HEK293 (cell line): ENCODE results near the gene ISG20L2.
A peak's percentile ranks its signal among the peaks of the same experiment; 100 is the strongest.

Source experiments
- GLI4 ChIP-seq: fragments of 450-650 bp; formaldehyde crosslinking; IDR thresholded peaks from 2 replicates; pipeline ENCODE4 v1.5.1; 2016; ENCODE audit warnings: missing biosample characterization, missing genetic modification characterization
- KLF17 ChIP-seq: fragments of 450-650 bp; formaldehyde crosslinking; IDR thresholded peaks from 2 replicates; pipeline ENCODE4 v1.5.1; 2016; ENCODE audit warnings: missing biosample characterization, missing genetic modification characterization
- KLF8 ChIP-seq: fragments of 450-650 bp; formaldehyde crosslinking; IDR thresholded peaks from 2 replicates; pipeline ENCODE4 v1.5.1; 2016; ENCODE audit warnings: missing biosample characterization, missing genetic modification characterization
- MEIS1 ChIP-seq: sonication (generic); formaldehyde crosslinking; IDR thresholded peaks from 2 replicates; pipeline ENCODE4 v1.8.1; 2022; ENCODE audit warnings: missing genetic modification reagents, mild to moderate bottlenecking, borderline replicate concordance
- PRDM10 ChIP-seq: fragments of 450-650 bp; formaldehyde crosslinking; IDR thresholded peaks from 2 replicates; pipeline ENCODE4 v1.5.1; 2016; ENCODE audit warnings: missing biosample characterization, missing genetic modification characterization
- SP7 ChIP-seq: fragments of 450-650 bp; formaldehyde crosslinking; IDR thresholded peaks from 2 replicates; pipeline ENCODE4 v1.5.1; 2016; ENCODE audit warnings: missing biosample characterization, missing genetic modification characterization
- ZBTB1 ChIP-seq: fragments of 450-650 bp; formaldehyde crosslinking; IDR thresholded peaks from 2 replicates; pipeline ENCODE4 v1.5.1; 2016; ENCODE audit warnings: missing biosample characterization, missing genetic modification characterization
- ZBTB8A ChIP-seq: fragments of 450-650 bp; formaldehyde crosslinking; IDR thresholded peaks from 2 replicates; pipeline ENCODE4 v1.5.1; 2016; ENCODE audit warnings: missing biosample characterization, missing genetic modification characterization
- ZNF114 ChIP-seq: fragments of 450-650 bp; formaldehyde crosslinking; IDR thresholded peaks from 2 replicates; pipeline ENCODE4 v1.5.0; 2017; ENCODE audit warnings: missing biosample characterization, missing genetic modification characterization
- ZNF175 ChIP-seq: fragments of 450-650 bp; formaldehyde crosslinking; IDR thresholded peaks from 2 replicates; pipeline ENCODE4 v1.5.1; 2016; ENCODE audit warnings: missing biosample characterization, missing genetic modification characterization
- ZNF221 ChIP-seq: fragments of 450-650 bp; formaldehyde crosslinking; IDR thresholded peaks from 2 replicates; pipeline ENCODE4 v1.5.1; 2017; ENCODE audit warnings: missing biosample characterization, missing genetic modification characterization, borderline replicate concordance
- ZNF24 ChIP-seq: fragments of 450-650 bp; formaldehyde crosslinking; IDR thresholded peaks from 2 replicates; pipeline ENCODE4 v1.5.1; 2016; ENCODE audit warnings: missing biosample characterization, missing genetic modification characterization
- ZNF311 ChIP-seq: fragments of 450-650 bp; formaldehyde crosslinking; IDR thresholded peaks from 2 replicates; pipeline ENCODE4 v1.5.1; 2017; ENCODE audit warnings: missing biosample characterization, missing genetic modification characterization, borderline replicate concordance
- ZNF324 ChIP-seq: fragments of 450-650 bp; formaldehyde crosslinking; IDR thresholded peaks from 2 replicates; pipeline ENCODE4 v1.5.1; 2016; ENCODE audit warnings: missing biosample characterization, missing genetic modification characterization
- ZNF335 ChIP-seq: fragments of 450-650 bp; formaldehyde crosslinking; conservative IDR thresholded peaks from 2 replicates; pipeline ENCODE4 v1.5.1; 2016; ENCODE audit warnings: missing biosample characterization, missing genetic modification characterization
- ZNF426 ChIP-seq: fragments of 450-650 bp; formaldehyde crosslinking; IDR thresholded peaks from 2 replicates; pipeline ENCODE4 v1.5.1; 2017; ENCODE audit warnings: missing biosample characterization, missing genetic modification characterization, mild to moderate bottlenecking, inconsistent platforms, moderate library complexity
- ZNF510 ChIP-seq: fragments of 450-650 bp; formaldehyde crosslinking; IDR thresholded peaks from 2 replicates; pipeline ENCODE4 v1.5.1; 2018; ENCODE audit warnings: mild to moderate bottlenecking, missing genetic modification characterization, missing biosample characterization; ENCODE audit not compliant: insufficient replicate concordance
- ZNF518A ChIP-seq: fragments of 450-650 bp; formaldehyde crosslinking; conservative IDR thresholded peaks from 2 replicates; pipeline ENCODE4 v1.5.1; 2016; ENCODE audit warnings: low read depth, missing biosample characterization, missing genetic modification characterization
- ZNF549 ChIP-seq: fragments of 450-650 bp; IDR thresholded peaks from 2 replicates; pipeline ENCODE4 v1.5.1; 2018; ENCODE audit warnings: missing biosample characterization, missing genetic modification characterization, mild to moderate bottlenecking, inconsistent platforms, moderate library complexity
- ZNF560 ChIP-seq: fragments of 450-650 bp; formaldehyde crosslinking; IDR thresholded peaks from 2 replicates; pipeline ENCODE4 v1.5.1; 2017; ENCODE audit warnings: missing biosample characterization, missing genetic modification characterization, borderline replicate concordance
- ZNF600 ChIP-seq: fragments of 450-650 bp; formaldehyde crosslinking; IDR thresholded peaks from 2 replicates; pipeline ENCODE4 v1.5.1; 2016; ENCODE audit warnings: missing biosample characterization, missing genetic modification characterization
- ZNF610 ChIP-seq: fragments of 450-650 bp; formaldehyde crosslinking; IDR thresholded peaks from 2 replicates; pipeline ENCODE4 v1.5.1; 2016; ENCODE audit warnings: missing biosample characterization, missing genetic modification characterization, borderline replicate concordance
- ZNF626 ChIP-seq: fragments of 450-650 bp; sonication (Bioruptor Pico); formaldehyde crosslinking; IDR thresholded peaks from 2 replicates; pipeline ENCODE4 v1.5.1; 2018; ENCODE audit warnings: missing biosample characterization, missing genetic modification characterization, inconsistent platforms
- ZNF654 ChIP-seq: fragments of 450-650 bp; formaldehyde crosslinking; IDR thresholded peaks from 2 replicates; pipeline ENCODE4 v1.5.1; 2016; ENCODE audit warnings: low read depth, missing biosample characterization, missing genetic modification characterization
- ZNF670 ChIP-seq: fragments of 450-650 bp; formaldehyde crosslinking; IDR thresholded peaks from 2 replicates; pipeline ENCODE4 v1.5.1; 2016; ENCODE audit warnings: missing biosample characterization, missing genetic modification characterization, low read depth
- ZNF707 ChIP-seq: fragments of 450-650 bp; formaldehyde crosslinking; IDR thresholded peaks from 2 replicates; pipeline ENCODE4 v1.5.1; 2016; ENCODE audit warnings: missing biosample characterization, missing genetic modification characterization
- ZNF776 ChIP-seq: fragments of 450-650 bp; formaldehyde crosslinking; IDR thresholded peaks from 2 replicates; pipeline ENCODE4 v1.5.0; 2017; ENCODE audit warnings: missing biosample characterization, missing genetic modification characterization, borderline replicate concordance
- ZNF843 ChIP-seq: fragments of 450-650 bp; formaldehyde crosslinking; IDR thresholded peaks from 2 replicates; pipeline ENCODE4 v1.5.1; 2016; ENCODE audit warnings: missing biosample characterization, missing genetic modification characterization

ISG20L2 gene

GRCh38 chr1:156767101-156767878, 38.7 kb upstream of the ISG20L2 start, which contains the start of gene PRCC (continued):
- TF ChIP-seq ZNF518A (tag by site-specific recombination), result peak; percentile 56
- peak; percentile 51; the same call in 1 of the 2 replicates for TF ChIP-seq ZNF324 (tag by site-specific recombination)
- TF ChIP-seq ZBTB1 (tag by site-specific recombination), result peak; percentile 33; the same call in 1 of the 2 replicates
- TF ChIP-seq ZNF670, result no peak
- 0 out of 2 replicates have a peak, but pooled peaks have one; percentile 36 for TF ChIP-seq ZNF610 (tag by site-specific recombination)
- TF ChIP-seq KLF8 (tag by site-specific recombination), result peak; percentile 83
- no peak for TF ChIP-seq ZNF626 (tag by site-specific recombination)
- no peak for TF ChIP-seq ZNF549
- TF ChIP-seq KLF17 (tag by site-specific recombination), result peak; percentile 71; the same call in 1 of the 2 replicates
- TF ChIP-seq ZNF114, result no peak
- TF ChIP-seq ZBTB8A (tag by site-specific recombination), result peak; percentile 74
- TF ChIP-seq ZNF776 (tag by site-specific recombination), result no peak
- TF ChIP-seq ZNF560 (tag by site-specific recombination), result no peak
- no peak for TF ChIP-seq ZNF311
- TF ChIP-seq PRDM10 (tag by site-specific recombination), result no peak
- TF ChIP-seq ZNF654 (tag by site-specific recombination), result no peak; the same call in 1 of the 2 replicates
- peak; percentile 53; the same call in 1 of the 2 replicates for TF ChIP-seq ZNF843 (tag by site-specific recombination)
- TF ChIP-seq ZNF600 (tag by site-specific recombination), result peak; percentile 44; the same call in 1 of the 2 replicates
- no peak for TF ChIP-seq ZNF426 (tag by site-specific recombination)
- no peak for TF ChIP-seq ZNF510 (tag by site-specific recombination)
- peak; percentile 95 for TF ChIP-seq GLI4
- no peak for TF ChIP-seq MEIS1 (CRISPR knock-in tag)
- no peak for TF ChIP-seq ZNF175
- TF ChIP-seq ZNF707 (tag by site-specific recombination), result no peak
- TF ChIP-seq ZNF221 (tag by site-specific recombination), result no peak
- peak; percentile 98 for TF ChIP-seq ZNF335
- TF ChIP-seq SP7, result peak; percentile 57
- peak; percentile 72; the same call in 1 of the 2 replicates for TF ChIP-seq ZNF24
